ENCODE results near the gene PLCB1. TPM values are rescaled to one million over a fixed set of nuclear protein-coding genes. Genes with fewer than 3 reads are reported as not detected.

Gene PLCB1
- total RNA-seq, 1 donor from 2014 or later = 58.5 TPM

GRCh38 chr20:8723296-8723695 lies 591.2 kb downstream of the PLCB1 start:
- no peak for ATAC-seq
- intact Hi-C loops (cut with DNase I) = no loop called here
- DNase-seq (ENCODE audit: low spot score) = no peak

- no peak for ATAC-seq
- intact Hi-C loops (cut with DNase I) = loop anchor here (5.0 kb wide), 1 partner anchor 683 kb away; no protein-coding TSS in a partner anchor
- DNase-seq (ENCODE audit: low spot score) = no peak
Measured at GRCh38 chr20:8724884-8725283, 592.8 kb downstream of the PLCB1 start.

- DNase-seq (ENCODE audit: low spot score) (no peak), ATAC-seq (no peak)
- intact Hi-C loops (cut with DNase I) = loop anchor here (5.0 kb wide), 1 partner anchor 684 kb away; no protein-coding TSS in a partner anchor
Measured at GRCh38 chr20:8726460-8726859, 594.4 kb downstream of the PLCB1 start.

DNA sequence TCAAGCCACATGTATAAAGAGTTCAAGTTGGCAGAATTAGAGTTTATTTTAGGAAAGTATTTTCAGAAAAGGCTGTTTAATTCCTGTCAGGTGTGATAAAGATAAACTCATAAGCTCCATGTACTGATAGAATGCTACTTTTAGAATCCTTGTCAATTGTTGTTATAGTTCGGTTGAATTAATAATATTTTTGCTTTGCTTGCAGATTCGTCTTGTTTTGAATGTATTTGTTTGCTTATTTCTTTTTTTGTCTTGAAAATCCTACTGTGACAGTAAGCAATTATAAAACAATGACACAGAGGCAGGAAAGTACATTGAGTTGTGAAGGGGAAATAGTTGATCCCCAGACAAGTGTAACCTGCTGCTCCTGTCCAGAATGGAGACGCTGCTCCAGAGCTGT lies 602.9 kb downstream of the PLCB1 start:
- no peak for ATAC-seq
- DNase-seq (ENCODE audit: low spot score) = no peak
- intact Hi-C loops (cut with DNase I) = no loop called here

DNA sequence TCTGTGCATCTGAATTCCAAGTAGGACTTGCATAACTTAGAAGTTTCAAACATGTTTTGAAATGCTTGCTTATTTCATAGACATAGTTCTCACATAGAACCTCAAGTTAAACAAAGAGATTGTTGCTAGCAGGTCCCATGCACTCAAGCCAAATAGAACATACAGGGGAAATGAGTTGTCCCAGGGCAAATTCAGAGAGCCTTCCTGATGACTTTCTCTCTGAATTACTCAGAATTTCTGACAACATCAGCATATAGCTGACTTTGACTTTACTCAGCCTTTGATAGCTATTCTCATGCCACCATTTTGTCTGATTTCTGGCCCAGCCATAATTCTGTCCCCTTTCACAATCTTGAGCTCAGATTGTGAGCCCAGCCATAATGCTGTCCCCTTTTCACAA lies 603.6 kb downstream of the PLCB1 start:
- ATAC-seq = no peak
- intact Hi-C loops (cut with DNase I) = no loop called here
- no peak for DNase-seq (ENCODE audit: low spot score)

DNA sequence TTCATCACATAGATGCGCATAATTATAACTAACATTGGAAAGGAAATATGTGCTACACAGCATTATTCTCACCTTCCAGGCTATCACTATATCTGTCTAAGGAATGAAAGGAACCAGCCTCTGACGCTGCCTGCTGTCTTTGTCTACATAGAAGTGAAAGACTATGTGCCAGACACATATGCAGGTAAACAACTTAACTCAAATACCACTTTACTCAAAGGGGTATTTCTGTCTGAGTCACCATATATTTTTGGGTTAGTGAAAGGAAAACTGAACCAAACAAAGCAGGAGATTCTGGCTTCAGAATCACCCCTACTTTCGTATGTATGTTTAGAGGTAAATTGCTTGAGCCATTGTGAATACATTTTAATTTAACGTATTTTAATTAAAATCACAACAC lies 608.2 kb downstream of the PLCB1 start:
- no peak for ATAC-seq
- intact Hi-C loops (cut with DNase I) = no loop called here
- DNase-seq (ENCODE audit: low spot score) = no peak

- intact Hi-C loops (cut with DNase I) = no loop called here
- DNase-seq (ENCODE audit: low spot score) = no peak
- no peak for ATAC-seq
Measured at GRCh38 chr20:8744228-8744844, 612.3 kb downstream of the PLCB1 start.

DNA sequence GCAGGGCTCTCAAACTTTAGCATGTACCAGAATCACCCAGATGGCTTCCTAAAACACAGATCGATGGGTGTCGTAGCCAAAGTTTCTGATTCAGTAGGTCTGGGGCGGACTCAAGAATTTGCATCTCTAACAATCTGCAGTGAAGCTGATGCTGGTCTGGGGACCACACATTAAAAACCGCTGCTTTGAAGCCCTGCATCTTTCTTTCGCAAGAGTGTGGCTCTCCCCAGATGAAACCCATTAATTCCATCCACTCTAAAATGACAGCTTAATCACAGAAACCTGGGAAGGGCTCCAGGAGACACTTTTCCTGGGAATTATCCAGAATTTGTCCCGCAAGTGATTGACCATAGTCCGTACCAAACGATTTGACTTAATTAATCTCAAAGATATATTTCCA lies 617.0 kb downstream of the PLCB1 start:
- intact Hi-C loops (cut with DNase I) = no loop called here
- no peak for ATAC-seq

DNA sequence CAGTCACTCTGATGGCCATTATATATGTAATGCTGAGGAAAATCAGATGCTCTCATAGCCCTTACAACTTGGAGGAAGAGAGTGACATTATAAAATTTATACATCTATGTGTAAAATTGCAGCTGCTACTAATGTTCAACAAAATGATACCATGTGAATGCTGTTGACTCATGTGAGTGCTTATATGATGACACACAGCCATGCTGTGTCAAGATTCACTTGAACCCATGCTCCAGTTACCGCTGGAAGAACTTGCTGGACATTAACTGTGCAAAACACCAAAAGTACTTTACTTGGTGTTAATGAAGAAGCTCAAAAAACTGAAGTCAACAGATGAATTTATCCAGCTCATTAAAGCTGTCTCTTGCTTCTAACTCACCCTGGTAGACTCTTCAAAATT lies 617.9 kb downstream of the PLCB1 start:
- intact Hi-C loops (cut with DNase I) = no loop called here
- DNase-seq (ENCODE audit: low spot score) (no peak), ATAC-seq (no peak)

More for the DNA sequence above, 617.0 kb downstream of the PLCB1 start:
- no peak for DNase-seq (ENCODE audit: low spot score)

- DNase-seq (ENCODE audit: low spot score) (no peak), ATAC-seq (no peak)
- intact Hi-C loops (cut with DNase I) = no loop called here
Measured at GRCh38 chr20:8755340-8756118, 623.5 kb downstream of the PLCB1 start.

GRCh38 chr20:8756410-8756809 lies 624.3 kb downstream of the PLCB1 start:
- intact Hi-C loops (cut with DNase I) = no loop called here
- DNase-seq (ENCODE audit: low spot score) (no peak), ATAC-seq (no peak)

- DNase-seq (ENCODE audit: low spot score) (no peak), ATAC-seq (no peak)
- intact Hi-C loops (cut with DNase I) = no loop called here
Measured at GRCh38 chr20:8757146-8757545, 625.1 kb downstream of the PLCB1 start.

DNA sequence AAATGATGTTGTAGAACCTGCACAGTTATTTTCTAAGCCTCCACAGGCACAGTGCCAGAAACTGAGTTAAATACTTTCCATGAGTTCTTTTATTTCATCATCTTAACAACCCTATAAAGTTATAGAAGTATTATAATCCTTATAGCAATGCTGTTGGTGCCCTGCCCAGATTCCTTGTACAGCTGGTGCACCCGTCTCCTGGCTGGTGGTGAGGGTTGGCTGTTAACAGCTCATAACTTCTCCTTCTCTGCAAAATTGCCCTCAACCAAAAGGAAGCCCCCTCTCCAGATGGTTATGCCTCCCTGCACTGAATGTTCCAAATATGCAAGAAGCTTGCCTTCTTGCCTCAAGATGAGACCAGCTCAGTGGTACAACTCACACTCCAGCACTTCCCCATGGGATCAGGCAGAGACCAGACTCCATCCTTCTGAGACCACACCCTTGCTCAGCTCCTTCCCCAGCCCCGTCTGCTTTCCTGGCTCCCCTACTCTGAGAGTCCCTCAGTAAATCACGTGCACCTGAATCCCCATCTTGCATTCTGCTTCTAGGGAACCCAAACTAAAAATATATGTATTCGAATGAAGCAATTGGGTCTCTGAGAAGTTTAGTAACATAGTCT lies 632.4 kb downstream of the PLCB1 start:
- intact Hi-C loops (cut with DNase I) = no loop called here
- no peak for ATAC-seq
- no peak for DNase-seq (ENCODE audit: low spot score)

DNA sequence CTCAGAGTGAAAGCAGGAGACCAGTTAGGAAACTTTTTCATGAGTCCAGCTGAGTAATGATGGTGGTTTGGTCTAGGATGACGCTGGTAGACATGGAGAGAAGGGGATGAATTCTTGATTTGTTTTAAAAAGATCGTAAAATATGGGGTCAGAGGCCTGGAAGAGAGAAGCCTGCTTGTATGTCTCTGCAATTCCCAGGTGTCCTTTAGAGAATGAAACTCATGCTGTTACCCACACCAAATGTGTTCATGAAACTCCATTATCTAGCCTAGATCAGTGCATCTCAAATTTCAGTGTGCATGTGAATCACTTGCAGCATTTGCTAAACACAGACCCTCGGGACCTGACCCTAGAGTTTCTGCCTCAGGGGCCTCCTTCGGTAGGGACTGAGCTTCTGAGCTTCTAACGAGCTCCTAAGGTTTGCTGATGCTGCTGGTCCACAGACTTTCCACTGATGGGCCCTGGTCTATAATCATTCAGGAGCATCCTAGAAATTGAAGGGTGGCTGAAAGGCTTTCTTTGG lies 634.9 kb downstream of the PLCB1 start:
- intact Hi-C loops (cut with DNase I) = no loop called here
- DNase-seq (ENCODE audit: low spot score) = no peak
- ATAC-seq = no peak

DNA sequence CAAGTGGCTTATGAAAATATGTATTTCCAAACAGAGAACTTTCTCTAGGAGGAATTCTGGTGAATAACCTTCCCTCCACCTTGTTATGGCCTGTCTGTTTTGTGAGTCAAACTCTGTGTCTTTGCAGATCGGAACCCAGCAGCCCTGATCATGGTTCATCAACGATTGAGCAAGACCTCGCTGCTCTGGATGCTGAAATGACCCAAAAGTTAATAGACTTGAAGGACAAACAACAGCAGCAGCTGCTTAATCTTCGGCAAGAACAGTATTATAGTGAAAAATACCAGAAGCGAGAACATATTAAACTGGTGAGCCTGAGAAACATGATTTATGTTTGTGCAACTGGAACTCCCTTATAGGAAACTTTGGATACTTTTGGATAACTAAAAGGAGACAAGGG lies 642.3 kb downstream of the PLCB1 start:
- no peak for DNase-seq (ENCODE audit: low spot score)
- no peak for ATAC-seq
- intact Hi-C loops (cut with DNase I) = no loop called here

- ATAC-seq (no peak), DNase-seq (ENCODE audit: low spot score) (no peak)
- intact Hi-C loops (cut with DNase I) = no loop called here
Measured at GRCh38 chr20:8777911-8778310, 645.8 kb downstream of the PLCB1 start.

DNA sequence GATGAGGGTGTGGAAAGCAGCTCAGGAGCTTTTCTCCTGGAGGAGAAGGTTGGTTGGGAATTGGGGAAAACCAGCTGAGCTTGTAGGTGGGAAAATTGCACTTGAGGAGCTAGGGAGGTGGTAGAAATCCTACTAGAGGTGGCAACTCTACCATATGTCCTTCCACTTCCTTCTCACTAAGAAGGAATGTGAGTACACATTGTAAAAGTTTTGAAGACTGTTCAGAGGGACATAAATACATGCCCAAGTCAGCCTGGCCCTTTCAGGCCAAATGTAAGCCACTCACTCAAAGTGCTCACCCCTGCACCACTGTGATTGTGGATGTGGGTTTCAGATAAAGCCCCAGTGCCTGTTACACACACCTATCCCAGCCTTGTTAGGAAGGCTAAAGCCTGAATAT lies 646.3 kb downstream of the PLCB1 start:
- DNase-seq (ENCODE audit: low spot score) = no peak
- intact Hi-C loops (cut with DNase I) = no loop called here

GRCh38 chr20:8780915-8781314 lies 648.8 kb downstream of the PLCB1 start:
- ATAC-seq (no peak), DNase-seq (ENCODE audit: low spot score) (no peak)
- intact Hi-C loops (cut with DNase I) = no loop called here

More for the DNA sequence above, 646.3 kb downstream of the PLCB1 start:
- ATAC-seq = no peak

- DNase-seq (ENCODE audit: low spot score) (no peak), ATAC-seq (no peak)
- intact Hi-C loops (cut with DNase I) = no loop called here
Measured at GRCh38 chr20:8782804-8783203, 650.7 kb downstream of the PLCB1 start.

DNA sequence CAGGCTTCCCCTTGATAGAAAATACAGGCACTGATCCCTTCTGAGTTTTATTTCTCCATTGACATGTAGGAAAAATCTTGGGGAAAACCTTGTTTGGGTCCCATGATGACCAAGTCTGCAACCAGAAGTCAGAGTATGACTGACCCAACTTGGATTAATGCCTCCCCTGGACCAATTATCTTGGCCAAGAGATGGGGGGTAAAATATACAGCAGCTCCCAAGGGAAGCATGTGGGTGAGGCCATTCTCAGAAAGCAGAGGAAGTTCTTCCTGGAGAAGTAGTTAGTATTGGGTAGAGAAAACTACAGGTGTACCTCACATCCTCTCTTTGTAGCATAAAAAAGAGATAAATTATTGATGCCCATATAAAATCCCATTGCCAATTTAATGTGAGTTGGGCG lies 651.7 kb downstream of the PLCB1 start:
- intact Hi-C loops (cut with DNase I) = no loop called here
- no peak for DNase-seq (ENCODE audit: low spot score)

More for the DNA sequence above, 651.7 kb downstream of the PLCB1 start:
- no peak for ATAC-seq

Measured in sciatic nerve (tissue), 2 donors.